Muscle of back (tissue), 11 donors: ENCODE results near the gene DGCR2. TPM values are rescaled to one million over a fixed set of nuclear protein-coding genes. Genes with fewer than 3 reads are reported as not detected.
"Not testable (repeated sequence)": the region's sequence is repeated elsewhere in the genome, so short reads cannot be mapped to it uniquely, and the experiment has no call there.

ENCODE experiments used
- DNase-seq, 3 donors: peaks; one replicate each; pipeline versions ENCODE4 v3.0.0 to v3.0.0-alpha.2; 2013
- polyA plus RNA-seq, 10 donors: library from polyadenylated mRNA; unstranded; fragments of 120-200 nt; gene quantifications; one replicate each; pipeline ENCODE4 v1.2.1, GENCODE V29; 2013; ENCODE audit not compliant: insufficient read length in 10 of 10

DGCR2 gene
- polyA plus RNA-seq, 10 donors = 37.0 to 59.6 (median 48.1) TPM

DNA sequence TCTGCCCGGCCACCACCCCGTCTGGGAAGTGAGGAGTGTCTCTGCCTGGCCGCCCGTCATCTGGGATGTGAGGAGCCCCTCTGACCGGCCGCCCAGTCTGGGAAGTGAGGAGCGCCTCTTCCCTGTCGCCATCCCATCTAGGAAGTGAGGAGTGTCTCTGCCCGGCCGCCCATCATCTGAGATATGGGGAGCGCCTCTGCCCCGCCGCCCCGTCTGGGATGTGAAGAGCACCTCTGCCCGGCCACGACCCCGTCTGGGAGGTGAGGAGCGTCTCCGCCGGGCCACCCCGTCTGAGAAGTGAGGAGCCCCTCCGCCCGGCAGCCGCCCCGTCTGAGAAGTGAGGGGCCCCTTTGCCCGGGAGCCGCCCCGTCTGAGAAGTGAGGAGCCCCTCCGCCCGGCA lies 38.1 kb downstream of the DGCR2 start:
- DNase-seq = not testable (repeated sequence)

DNA sequence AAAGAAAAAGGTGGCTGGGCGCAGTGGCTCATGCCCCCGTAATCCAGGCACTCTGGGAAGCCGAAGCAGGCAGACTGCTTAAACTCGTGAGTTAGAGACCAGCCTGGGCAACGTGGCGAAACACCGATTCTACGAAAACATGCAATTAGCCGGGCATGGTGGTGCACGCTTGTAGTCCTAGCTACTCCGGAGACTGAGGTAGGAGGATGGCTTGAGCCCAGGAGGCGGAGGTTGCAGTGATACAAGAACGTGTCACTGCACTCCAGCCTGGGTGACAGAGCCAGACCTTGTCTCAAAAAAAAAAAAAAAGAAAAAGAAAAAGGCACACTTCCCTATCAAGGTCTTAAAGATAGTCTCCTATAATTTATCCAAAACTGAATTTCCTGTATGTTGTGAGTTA lies 39.4 kb downstream of the DGCR2 start:
- DNase-seq = no peak

DNA sequence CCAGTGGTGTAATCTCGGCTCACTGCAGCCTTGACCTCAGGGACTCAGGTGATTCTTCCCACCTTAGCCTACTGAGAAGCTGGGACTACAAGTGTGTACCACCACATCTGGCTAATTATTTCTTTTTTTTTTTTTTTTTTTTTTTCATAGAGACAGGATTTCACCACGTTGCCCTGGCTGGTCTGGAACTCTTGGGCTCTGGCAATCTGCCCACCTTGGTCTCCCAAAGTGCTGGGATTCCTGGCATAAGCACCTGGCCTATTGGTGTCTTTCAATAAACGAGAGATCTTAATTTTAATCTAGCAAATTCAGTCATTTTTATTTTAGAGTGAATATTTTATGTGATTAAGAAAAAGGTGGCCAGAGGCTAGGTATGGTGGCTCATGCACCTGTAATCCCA lies 40.1 kb downstream of the DGCR2 start:
- DNase-seq = no peak

DNA sequence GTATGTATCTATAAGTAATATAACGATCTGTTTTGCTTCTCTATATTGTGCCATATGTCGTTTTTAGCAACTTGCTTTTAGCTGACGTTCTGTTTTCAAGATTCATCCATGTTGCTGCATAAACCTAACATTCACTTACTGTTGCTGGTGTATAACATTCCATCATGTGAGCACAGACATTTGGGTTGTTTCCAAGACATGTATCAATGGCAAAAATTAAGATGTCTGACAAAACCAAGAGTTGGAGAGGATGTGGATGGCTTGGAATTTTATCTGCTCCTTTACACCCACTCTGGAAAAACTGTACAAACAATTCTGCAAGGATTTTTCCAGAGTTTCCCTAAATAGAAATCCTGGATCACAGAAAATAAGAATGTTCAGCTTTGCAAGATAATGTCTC lies 40.9 kb downstream of the DGCR2 start:
- DNase-seq = no peak

DNA sequence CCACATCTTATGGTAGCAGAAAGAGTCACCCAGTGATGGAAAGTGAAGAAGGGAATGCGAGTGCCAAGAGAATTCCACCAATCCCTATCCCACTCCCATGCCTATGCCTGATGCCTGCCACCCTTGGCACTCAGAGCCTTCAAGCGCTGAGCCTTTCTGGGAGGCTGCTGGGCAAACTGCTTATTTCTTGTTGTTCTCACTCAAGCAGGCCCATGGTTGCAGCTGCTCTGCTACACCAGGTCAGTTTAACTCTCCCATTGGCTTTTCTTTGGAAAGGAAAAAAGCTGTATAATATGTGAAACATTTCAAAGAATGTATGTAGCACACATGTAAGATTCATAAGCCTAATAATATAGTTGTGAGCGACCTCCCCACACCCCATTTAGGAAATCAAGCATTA lies 41.4 kb downstream of the DGCR2 start:
- no peak for DNase-seq

DNA sequence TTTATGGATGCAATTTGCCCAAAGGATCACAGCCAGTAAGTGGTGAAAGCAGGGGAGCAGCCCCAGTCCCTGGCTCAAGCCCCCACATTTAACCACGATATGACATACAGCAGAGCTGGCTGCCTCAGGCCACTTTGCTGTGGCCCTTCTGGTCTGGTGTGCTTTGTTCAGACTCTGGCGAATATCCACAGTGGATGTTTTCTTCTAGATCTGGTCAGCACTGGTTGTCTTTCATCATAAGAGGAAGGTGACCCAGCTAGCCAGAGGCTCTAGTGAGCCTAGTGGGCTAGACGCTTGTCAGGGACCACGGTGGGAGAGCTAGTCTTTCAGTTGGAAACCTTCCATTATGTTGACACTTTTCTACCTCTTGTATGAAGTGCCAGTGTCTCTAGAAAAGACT lies 42.5 kb downstream of the DGCR2 start:
- no peak for DNase-seq

DNA sequence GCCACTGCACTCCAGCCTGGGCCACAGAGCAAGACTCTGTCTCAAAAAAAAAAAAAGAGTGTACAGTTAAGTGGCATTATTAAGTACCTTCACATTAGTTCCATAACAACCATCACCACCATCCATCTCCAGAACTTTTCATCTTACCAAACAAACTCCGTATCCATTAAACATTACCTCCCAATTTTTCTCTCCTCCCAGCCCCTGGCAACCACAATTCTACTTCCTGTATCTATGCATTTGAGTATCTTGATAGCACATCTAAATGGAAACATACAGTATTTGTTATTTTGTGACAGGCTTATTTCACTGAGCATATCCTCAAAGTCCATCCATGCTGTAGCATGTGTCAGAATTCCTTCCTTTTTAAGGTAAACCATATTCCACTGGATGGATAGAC lies 46.8 kb downstream of the DGCR2 start:
- no peak for DNase-seq

DNA sequence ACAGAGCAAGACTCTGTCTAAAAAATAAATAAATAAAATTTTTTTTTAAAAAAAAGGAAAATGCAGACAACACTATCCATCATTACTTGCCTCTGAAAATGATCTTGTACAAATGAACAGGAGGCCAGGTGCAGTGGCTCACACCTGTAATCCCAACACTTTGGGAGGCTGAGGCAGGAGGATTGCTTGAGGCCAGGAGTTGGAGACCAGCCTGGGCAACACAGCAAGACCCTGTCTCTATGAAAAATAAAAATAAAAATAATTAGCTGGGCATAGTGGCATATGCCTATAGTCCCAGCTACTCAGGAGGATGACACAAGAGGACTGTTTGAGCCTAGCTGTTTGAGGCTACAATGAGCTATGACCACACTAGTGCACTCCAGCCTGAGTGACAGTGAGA lies 49.4 kb downstream of the DGCR2 start:
- DNase-seq = not testable (repeated sequence)

DNA sequence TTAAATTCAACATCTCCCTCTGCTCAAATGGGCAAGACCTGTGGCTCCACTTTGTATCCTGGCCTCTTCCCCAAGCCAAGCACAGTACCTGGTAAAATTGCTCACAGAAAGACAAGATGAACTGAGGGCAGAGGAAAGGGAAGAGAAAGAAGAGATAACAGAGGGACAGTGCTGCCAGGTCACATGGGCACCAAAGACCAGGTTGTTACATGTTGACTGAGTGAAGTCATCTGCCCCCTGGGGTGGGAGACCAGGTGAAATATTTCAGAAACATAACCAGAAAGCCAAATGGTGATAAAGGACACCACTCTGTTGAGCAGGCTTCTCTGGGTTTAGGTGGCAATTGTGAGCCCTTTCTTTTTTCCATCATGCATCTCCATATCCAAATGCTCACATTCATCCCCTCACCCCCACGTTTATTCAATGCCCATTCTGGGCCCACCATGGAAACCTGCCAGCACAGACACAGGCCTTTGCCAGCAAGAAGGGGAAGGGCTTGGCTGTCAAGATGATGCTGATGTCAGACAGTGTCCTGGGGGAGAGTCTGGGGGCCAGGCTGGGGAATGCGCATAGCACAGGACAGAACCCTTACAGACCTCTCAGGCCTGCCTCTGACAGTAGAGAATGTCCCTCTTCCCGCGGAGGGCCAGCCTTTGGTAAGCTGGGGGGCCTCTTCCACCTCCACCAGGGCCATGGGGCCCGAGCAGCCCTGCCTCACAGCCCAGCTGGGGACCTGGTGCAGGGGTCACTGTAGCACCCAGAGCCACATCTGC lies 51.6 kb downstream of the DGCR2 start:
- DNase-seq = no peak

DNA sequence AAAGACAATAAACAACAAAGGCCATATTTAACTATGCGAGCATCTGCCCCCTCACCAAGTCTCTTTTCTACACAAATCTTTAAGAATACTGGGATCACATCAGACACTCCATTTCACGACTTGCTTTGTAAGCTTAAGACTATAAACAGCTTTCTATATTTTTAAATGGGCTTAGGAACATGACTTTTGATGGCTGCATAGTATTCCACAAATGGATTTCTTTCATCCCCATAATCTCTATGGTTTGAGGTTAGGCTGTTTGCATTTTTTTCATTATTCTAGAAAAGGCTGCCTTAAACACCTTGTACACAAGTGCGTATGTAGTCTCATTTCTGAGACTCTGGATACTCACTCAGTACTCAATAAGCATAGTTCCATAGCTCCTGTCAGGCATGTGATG lies 52.8 kb downstream of the DGCR2 start:
- DNase-seq = no peak

DNA sequence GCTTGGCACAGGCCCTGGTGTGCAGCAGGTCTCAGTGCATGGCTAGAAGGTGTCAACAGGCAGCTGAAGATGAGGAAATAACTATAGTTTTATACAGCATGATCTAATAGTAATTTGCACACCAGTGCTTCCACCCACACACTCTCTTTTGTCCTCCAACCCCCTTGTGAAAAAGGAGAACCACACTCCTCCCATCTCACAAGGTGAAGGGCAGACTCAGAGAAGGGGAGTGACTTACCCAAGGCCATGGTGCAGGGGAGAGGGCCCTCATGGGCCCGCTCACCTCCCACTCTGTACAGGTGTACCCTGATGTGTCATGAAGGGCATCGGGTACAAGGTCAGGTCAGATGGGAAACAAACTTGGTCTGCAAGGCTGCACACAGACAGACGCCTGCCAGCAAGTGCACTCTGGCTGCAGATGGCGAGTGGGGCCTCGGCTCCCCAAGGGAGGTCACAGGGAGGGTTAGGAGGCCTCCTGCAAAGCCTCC lies 53.4 kb downstream of the DGCR2 start:
- DNase-seq = no peak

DNA sequence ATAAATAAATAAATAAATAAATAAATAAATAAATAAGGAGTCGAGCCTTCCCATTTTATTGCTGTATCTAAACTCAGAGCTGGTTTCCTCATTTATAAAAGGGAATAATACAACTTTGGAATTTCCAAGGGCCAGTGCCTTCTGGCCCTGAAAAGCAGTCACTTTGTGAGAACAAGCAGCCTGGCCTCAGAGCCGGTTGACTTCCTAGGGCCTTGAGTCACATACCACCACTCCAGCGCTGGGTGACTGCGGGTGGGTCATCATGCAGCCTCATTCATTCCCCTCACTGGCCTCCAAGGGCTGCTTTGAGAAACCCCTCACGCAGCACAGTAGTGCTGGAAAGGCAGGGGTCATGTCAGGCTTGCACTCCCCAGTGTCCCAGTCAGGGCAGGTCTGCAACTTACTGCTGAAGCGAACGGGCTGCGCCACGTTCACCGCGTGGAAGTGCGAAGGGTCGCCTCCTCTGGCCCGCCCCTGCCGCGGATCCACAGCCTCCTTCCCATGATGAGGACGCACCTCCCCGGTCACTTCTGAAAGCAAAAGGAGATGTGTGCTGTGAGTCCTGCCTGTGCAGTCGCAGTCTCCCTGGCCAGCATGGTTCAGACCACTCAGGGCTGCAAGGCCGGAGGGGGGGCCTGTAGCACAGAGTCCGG lies 54.4 kb downstream of the DGCR2 start:
- DNase-seq = no peak

DNA sequence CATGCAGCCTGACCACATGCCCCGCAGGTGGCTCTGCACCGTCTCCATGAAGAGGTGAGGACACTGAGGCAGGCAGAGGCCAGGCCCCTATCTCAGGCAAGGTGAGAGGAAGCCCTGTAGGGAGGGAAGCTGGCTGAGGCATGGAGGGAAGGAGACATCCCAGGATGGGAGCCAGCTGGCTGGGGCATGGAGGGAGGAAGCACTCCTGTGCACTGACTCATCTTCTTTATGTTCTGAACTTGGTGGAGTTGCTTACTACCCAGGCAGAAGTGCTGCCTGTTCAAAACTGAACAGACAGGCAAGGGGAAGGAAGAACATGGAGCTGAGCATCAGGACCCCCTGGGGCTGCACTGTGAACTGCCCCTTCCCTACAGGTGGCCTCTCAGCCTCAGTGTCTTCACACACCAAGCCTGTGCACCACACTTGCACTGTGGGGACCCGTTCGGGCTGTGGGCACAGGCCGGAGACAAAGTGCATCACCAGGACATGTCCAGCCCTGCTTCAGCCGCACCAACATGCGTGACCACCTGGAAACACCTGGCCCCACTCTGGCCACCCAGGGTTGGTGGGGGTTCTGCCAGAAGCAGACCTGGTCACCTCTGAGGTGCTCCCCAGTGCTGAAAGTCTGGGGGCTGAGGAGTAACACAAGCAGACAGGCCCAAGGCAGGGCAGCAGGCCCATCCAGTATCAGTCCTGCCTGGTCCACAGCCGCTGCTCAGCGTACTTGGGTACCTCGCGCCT lies 55.5 kb downstream of the DGCR2 start:
- peak in 1 of 3 donors; percentile 12 for DNase-seq

DNA sequence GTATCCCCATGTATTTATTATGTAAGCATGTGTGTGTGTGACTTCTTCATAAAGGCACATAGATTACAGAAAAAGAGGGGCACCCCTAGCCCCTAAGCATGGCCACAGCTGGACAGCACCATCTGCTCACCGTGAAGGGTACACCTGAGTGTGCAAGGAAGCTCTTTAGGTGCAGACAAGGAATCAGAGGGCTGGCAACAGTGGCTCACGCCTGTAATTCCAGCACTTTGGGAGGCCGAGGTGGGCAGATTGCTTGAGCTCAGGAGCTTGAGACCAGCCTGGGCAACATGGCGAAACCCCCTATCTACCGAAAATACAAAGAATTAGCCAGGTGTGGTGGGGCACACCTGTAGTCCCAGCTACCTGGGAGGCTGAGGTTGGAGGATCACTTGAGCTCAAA lies 56.3 kb downstream of the DGCR2 start:
- no peak for DNase-seq

DNA sequence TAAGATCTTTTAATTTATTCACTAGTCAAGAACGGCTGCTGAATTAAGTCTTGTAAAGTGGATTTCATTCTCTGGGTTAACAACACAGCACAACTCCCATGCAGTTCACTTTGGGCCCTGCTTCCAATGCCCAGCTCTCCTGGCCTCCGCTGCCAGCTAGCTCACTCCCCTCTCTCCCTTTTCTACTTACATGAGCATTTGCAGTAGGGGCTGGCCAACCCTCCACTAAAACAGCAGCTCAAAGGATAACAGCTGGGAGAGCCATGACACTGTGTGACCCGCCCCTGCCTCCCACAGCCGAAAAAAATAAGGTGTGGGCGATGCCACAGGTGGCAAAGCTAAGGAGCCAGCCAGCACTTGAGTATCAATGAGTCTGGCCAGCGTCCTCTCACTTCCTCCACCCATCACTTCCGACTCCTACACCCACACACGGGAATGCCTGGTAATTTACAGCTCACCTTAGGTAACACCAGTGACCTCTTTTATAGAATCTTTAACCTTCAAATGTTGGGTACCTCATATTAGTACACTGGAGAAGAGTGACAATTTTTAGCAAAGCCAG lies 56.8 kb downstream of the DGCR2 start:
- DNase-seq = no peak

DNA sequence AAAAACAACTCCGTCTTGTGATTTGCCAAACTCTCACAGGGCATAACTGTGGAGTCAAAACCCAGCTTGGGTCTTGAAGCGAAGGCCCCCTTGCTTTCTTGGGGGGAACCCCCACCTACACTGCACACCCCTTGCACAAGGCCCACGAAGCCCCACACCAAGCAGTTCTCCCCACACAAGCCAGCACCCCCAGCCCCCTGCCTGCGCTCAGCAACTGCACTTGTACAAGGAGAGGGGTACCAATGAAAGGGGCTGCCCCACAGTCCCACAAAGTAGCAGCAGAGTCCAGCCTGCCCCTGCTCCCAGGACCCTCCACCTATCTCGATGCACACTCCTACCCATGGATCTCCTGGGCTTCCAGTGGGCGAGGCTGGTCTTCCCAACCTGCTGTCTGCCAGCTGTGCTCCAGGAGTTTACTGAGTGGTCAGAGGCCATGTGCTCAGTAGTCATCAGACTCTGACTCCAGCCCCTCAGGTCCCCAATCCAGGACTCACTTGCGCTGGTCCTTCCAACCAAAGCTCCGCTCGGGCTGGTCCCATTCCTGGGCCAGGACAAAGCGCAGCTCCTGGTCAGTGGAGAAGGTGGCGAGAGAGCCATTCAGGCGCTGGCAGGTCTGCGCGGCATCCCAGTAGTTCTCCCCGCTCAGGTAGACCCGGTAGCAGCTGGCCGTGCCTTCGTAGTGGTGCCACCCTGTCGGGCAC lies 57.7 kb downstream of the DGCR2 start:
- no peak for DNase-seq

DNA sequence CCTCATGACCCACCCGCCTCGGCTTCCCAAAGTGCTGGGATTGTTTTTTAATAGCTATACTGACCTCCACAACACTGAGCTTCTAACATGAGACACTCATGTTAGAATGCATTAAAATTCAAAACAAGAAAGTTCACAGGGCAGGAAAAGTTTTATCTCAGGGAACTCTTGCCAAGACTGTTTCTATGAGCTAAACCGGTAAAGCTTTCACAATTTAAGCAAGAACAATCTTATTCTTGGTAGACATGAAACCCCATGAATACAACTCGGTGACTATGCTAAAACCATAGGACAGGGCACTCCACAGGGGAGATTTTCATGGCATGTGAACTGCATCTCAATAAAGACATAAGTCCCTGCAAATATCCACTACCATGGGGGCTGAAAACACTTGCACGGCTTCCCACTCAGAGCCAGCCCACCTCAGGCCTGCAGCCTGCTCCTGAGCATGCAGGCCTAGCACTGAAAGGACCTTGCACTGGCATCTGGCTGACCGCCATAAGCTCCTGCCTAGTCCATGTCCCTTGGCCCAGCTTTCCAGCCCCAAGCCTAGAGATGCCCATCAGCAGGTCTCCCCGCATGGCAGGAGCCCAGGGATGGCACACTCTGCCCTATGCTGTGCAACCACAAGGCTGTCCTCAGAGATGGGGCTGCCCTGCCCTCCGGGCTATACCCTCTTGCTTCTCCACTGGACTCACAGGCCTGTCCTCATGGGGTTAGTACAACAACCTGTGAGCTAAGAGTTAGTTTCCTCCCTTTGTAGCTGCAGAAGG lies 58.4 kb downstream of the DGCR2 start:
- no peak for DNase-seq

DNA sequence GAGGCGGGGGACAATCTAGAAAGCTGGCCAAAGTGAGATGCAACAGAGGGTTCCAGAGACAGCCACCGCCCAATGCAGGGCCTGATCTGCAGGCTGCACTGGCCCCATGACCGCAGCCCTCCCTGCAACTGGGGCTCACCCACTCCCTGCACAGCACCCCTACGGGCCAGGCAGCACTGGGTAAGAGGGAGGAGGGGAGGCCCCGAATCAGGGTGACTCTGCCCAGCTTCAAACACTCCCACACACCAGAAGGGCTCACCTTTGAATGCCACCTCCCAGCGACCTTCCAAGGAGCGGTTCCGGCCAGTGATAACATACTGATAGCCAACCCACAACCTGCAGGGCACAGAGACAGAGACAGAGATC lies 59.3 kb downstream of the DGCR2 start:
- DNase-seq = no peak

DNA sequence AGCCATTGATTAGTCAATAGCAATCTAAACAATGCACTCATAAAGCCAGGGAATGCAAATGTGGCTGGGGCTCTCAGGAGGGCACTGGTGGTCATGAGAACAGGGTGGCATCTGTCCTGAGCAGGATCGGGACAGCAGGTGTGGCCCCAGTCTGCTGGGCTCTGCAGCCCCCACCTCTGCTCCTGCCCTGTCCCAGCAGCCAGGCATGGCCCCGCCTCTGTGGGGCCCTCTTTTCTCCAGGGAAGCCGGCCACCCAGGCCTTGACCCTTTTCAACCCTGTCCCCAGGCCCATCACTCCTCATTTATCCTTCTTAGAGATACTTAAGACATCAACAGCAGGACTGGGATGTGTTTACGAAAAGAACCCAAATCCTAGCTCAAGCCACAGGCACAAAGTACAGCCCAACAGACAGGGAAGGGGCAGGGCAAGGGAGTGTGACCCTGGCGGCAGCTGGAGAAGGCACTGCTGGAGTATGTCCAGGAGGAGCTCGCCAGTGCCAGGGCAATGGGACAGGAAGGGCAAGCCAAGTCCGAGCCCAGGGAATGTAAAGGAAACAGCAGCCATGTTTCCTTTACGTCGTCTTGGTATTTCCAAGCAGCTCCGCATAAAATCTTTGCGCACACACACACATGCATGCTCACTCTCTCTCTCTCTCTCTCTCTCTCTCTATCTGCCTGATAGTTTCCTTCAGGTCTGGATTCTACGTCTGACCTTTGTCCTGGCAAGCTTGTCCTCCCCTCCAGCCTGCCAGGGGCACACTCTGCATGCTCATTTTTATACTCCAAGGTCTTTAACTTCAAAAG lies 59.9 kb downstream of the DGCR2 start:
- DNase-seq = no peak

DNA sequence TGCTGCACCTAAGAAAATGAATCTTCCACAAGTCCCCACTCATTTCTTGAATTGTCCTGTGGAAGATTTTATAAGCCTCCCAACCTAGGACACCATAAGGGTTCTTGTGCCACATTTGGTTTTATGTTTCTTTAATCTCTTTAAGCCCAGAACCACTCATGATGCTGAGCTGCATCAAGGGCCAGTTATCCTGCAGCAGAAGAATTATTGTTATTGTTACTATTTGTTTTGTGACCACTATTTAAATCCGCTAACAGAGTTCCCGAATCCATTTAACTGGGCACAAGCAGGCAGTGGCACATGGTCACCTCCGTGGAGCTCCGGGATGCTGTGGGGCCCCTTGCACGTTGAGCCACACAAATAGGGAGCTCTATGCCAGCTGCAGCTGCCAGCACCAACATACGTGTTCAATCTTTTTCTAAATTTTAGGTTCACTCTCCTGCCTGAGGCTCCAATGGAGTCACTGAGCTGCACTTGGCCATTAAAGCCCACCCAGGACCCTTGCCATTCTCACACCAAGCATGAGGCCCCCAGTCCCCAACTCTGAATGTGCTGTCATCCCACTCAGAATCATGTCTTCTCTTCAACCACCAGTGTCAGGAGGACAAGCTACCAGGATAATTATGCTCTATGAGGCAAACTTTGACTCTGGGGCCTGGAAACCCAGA lies 60.6 kb downstream of the DGCR2 start:
- no peak for DNase-seq
